ENCODE measurements around the gene PKDCC. TPM values are rescaled to one million over a fixed set of nuclear protein-coding genes. Genes with fewer than 3 reads are reported as not detected.

The PKDCC gene
- total and polyA plus RNA-seq, 2 of the 8 experiments (the other 6 are each of a cell fraction or from before 2014, with no cell fraction given): 49.9 to 80.1 TPM

DNA sequence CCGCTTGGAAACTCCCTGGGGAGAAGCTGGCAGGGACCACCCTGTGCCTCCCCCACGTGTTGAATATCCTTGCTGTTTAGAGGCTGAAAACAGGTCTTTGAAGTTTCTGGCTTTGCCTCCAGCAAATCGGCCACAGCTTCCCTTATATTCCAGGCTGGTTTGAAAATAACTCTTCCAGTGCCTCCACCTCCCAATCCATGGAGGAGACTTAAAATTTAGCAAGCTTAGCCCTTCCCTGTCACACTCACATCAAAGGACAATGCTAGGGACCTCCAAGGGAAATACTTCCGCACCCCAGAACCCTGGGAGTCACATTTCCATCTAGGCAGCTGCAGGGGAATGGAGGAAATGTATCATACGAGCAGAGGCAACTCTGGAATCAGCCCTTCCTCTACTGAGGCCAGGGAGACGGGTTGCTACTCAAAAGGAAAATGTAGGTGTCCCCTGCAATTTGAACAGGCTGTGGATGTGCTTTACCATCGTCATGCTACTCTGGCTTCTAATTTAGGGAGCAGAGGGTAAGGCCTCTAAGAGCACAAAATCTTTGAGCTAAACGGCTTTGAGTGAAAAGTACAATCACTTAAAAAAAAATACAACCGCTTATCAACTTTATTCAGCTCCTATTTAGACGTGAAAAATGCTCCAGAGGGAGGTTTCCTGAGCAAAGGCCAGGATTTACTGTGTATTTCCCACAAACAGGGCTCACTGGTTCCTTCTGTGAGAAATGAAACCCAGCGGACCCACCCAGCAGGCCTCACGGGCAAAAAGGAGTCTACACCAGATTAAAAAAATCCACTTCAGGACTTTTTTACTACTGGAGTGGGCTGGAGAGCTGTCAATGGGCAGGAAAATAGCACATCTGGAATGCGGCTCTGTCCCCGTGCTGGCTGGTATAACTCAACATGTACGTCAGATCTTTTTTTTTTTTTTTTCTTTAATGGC lies 49.4 kb upstream of the PKDCC start:
- H2AK5ac ChIP-seq (ENCODE audit: low read depth, low read length): no peak overlapping the region
- H2AFZ ChIP-seq (ENCODE audit: low read length): peak overlapping the region; percentile 13; the same call in 1 of the 2 replicates
- DNase-seq (ENCODE audit: low read depth in 1 of 2, low spot score in 2 of 2): no peak
- no peak overlapping the region for H3K27ac ChIP-seq (ENCODE audit: low read depth, low read length)
- H3K4me2 ChIP-seq (ENCODE audit: insufficient read depth in 1 of 2, low read depth in 2 of 2, low read length in 2 of 2): no peak overlapping the region
- no peaks in the 10 kb centered on the region for H3K79me1 ChIP-seq (ENCODE audit: low read depth, low read length)
- H3K23me2 ChIP-seq (ENCODE audit: low read depth, low read length): no peaks in the 10 kb centered on the region
- H4K91ac ChIP-seq (replicated peaks; ENCODE audit: insufficient read length, low read length): no peak overlapping the region
- no peak overlapping the region for H3K4ac ChIP-seq (replicated peaks; ENCODE audit: insufficient read length, low read depth, low read length)
- no peak overlapping the region for H3K14ac ChIP-seq (ENCODE audit: insufficient read length)
- H2BK5ac ChIP-seq (ENCODE audit: low read depth, low read length): no peak overlapping the region
- 85% methylated on average over 15 of the region's 15 CpGs; no CpG with 5 or more reads in 1 of the 2 experiments for WGBS, 2 experiments (ENCODE audit: extremely low coverage in 1 of 2, insufficient coverage in 1 of 2, insufficient read length in 1 of 2, insufficient replicate concordance in 2 of 2, low coverage in 1 of 2, low lambda C conversion rate in 2 of 2, missing lambda C conversion rate in 1 of 2)
- no peak overlapping the region for H3K56ac ChIP-seq (replicated peaks; ENCODE audit: insufficient read length, low read depth, low read length)
- H3K9ac ChIP-seq (replicated peaks in 1 of 4; ENCODE audit: extremely low read depth in 1 of 4, low read depth in 3 of 4, low read length in 3 of 4): no peak overlapping the region
- peak overlapping the region; percentile 31; the same call in 1 of the 2 replicates for H2BK12ac ChIP-seq (ENCODE audit: low read depth, low read length)
- no peaks in the 10 kb centered on the region for H3K4me1 ChIP-seq (replicated peaks in 1 of 4; ENCODE audit: control insufficient read depth in 3 of 4, insufficient read depth in 4 of 4, low read length in 3 of 4)
- FAIRE-seq: no peak
- no peaks in the 10 kb centered on the region for H3K79me2 ChIP-seq (ENCODE audit: control insufficient read depth in 1 of 2, insufficient read depth in 2 of 2, low read length in 2 of 2)
- H3K36me3 ChIP-seq (ENCODE audit: control insufficient read depth in 2 of 4, insufficient read depth in 4 of 4, low read length in 3 of 4): no peaks in the 10 kb centered on the region
- H2BK20ac ChIP-seq (ENCODE audit: low read length): no peak overlapping the region
- ChIA-PET CTCF (ENCODE audit: partially characterized antibody) (interaction anchor here (0.6 to 1.4 kb wide), 6 partner anchors 10 to 131 kb away, joined by 3 to 5 read pairs (median 3); no protein-coding TSS in a partner anchor), POLR2A (ENCODE audit: partially characterized antibody) (interaction anchor here (0.7 to 0.9 kb wide), 2 partner anchors 11 to 17 kb away, joined by 3 read pairs; no protein-coding TSS in a partner anchor)
- H4K5ac ChIP-seq (ENCODE audit: insufficient read length, low read depth, low read length): no peak overlapping the region
- no peaks in the 10 kb centered on the region for H3K27me3 ChIP-seq (replicated peaks in 1 of 4; ENCODE audit: control insufficient read depth in 3 of 4, extremely low read depth in 1 of 4, insufficient read depth in 3 of 4, low read length in 3 of 4)
- no peak overlapping the region for H3K18ac ChIP-seq (ENCODE audit: extremely low read depth, low read length)
- no peak overlapping the region for H3K23ac ChIP-seq (ENCODE audit: insufficient read length)
- H4K8ac ChIP-seq (ENCODE audit: extremely low read depth, insufficient read depth, low read length): no peak overlapping the region
- no peaks in the 10 kb centered on the region for H4K20me1 ChIP-seq (replicated peaks in 1 of 2; ENCODE audit: control insufficient read depth in 1 of 2, insufficient read depth in 2 of 2, low read length in 2 of 2)
- H3K9me3 ChIP-seq (ENCODE audit: insufficient read depth in 2 of 2, low read depth in 1 of 2, low read length in 1 of 2): peaks cover 7 to 14% of the 10 kb centered on the region in 2 experiments; a peak in 3 of 4 replicates
- H2BK15ac ChIP-seq (ENCODE audit: low read length): no peak overlapping the region
- H2BK120ac ChIP-seq (replicated peaks; ENCODE audit: low read depth, low read length): no peak overlapping the region
- H3K4me3 ChIP-seq (ENCODE audit: extremely low read depth in 1 of 4, insufficient read depth in 2 of 4, low read depth in 3 of 4, low read length in 4 of 4): no peak overlapping the region
- TF ChIP-seq NRF1 (IDR thresholded peaks at IDR 0.05; ENCODE audit: low read depth, low read length): no peak
- no peak for TF ChIP-seq RFX5 (IDR thresholded peaks at IDR 0.05; ENCODE audit: borderline replicate concordance, low read depth, low read length)
- no peak for TF ChIP-seq EZH2 (IDR thresholded peaks at IDR 0.05; ENCODE audit: low read depth, low read length, severe bottlenecking)
- no peak for TF ChIP-seq MAX (IDR thresholded peaks at IDR 0.05)
- no peak for TF ChIP-seq TAF1 (IDR thresholded peaks at IDR 0.05; ENCODE audit: low read depth, low read length)
